IPS-18c (cell line): Measurements from ENCODE around the gene CNEP1R1.
A peak's percentile ranks its signal among the peaks of the same experiment; 100 is the strongest.
"Not testable (repeated sequence)": the region's sequence is repeated elsewhere in the genome, so short reads cannot be mapped to it uniquely, and the experiment has no call there.

ENCODE experiments used
- H3K4me3 ChIP-seq: 2 replicates; pipeline ENCODE4 v1.7.0; 2013; ENCODE audit warnings: low read depth, mild to moderate bottlenecking, low read length, moderate library complexity; ENCODE audit not compliant: insufficient read depth
- H3K9me3 ChIP-seq: one replicate; pipeline ENCODE4 v1.6.1; 2013; ENCODE audit warnings: mild to moderate bottlenecking, low read length, moderate library complexity; ENCODE audit not compliant: control insufficient read depth, insufficient read depth

The CNEP1R1 gene

DNA sequence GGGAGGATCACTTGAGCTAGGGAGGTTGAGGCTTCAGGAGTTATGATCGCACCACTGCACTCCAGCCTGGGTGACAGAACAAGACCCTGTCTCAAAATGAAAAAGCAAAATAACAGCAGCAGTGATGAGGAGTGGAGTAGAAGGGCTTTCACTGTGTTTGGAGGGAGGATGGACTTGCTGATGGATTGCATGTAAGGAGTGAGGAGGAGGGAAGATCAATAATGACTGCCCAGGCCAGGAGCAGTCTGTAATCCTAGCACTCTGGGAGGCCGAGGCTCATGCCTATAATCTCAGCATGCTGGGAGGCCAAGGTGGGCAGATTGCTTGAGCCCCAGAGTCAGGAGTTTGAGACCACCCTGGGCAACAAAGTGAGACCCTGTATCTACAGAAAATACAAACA lies 14.8 kb upstream of the CNEP1R1 start:
- Histone ChIP-seq H3K4me3 (no peak overlapping the region), H3K9me3 (no peaks in the 10 kb centered on the region)

DNA sequence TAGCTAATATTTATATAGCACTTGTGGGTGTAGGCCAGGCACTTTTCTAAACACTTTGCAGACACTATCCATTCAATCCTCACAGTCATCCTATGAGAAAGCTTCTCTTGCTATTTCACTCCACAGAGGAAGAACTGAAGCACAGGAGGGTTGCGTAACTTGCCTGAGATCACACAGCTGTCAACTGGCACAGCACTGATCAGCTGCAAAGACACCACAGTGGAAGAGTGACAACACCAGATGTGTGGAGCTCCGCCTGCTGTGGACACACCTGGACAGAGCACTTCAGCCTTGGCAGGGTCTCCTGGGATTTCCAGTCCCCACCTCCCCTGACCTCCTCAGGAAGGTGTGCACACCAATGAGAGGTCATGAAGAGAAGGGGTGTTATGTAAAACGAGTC lies 13.3 kb upstream of the CNEP1R1 start:
- H3K9me3 ChIP-seq: no peaks in the 10 kb centered on the region
- H3K4me3 ChIP-seq: no peak overlapping the region

DNA sequence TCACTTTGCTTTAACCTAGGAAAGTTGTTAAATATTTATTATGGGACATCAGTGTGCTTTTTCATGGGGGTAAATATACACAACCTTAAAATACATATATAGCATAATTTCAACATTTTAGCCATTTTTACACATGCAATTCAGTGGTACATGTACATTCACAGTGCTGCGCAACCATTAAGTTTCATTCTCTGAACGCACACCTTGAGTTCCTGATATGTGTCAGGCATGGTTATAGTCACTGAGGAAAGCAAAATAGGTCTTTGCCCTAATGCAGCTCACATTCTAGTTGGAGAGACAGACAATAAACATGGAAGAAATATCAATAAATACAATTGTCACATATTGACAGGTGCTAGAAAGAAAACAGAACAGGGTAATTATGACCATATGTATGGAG lies 12.8 kb upstream of the CNEP1R1 start:
- H3K9me3 ChIP-seq: no peaks in the 10 kb centered on the region
- no peak overlapping the region for H3K4me3 ChIP-seq

DNA sequence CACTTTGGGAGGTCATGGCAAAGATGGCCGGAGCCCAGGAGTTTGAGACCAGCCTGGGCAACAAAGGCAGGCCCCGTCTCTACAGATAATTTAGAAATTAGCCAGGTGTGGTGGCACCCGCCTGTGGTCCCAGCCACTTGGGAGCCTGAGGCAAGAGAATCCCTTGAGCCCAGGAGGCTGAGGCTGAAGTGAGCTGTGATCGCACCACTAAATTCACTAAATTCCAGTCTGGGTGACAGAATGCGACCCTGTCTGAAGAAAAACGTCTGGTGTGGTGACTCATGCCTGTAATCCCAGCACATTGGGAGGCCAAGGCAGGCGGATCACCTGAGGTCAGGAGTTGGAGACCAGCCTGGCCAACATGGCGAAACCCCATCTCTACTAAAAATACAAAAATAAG lies 10.8 kb upstream of the CNEP1R1 start:
- not testable (repeated sequence) for H3K9me3 ChIP-seq, H3K4me3 ChIP-seq

DNA sequence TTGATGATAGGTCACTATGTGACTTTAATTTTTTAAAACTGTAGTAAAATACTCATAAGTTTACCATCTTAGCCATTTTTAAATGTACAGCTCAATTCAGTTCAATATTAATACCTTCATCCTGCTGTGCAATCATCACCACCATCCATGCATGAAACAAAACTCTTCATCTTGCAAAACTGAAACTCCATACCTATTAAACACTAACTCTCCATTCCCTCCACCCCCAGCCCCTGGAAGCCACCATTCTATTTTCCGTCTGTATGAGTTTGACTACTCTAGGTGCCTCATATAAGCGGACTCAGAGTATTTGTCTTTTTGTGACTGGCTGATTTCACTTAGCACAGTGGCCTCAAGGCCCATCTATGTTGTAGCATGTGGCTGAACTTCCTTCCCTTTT lies 9.4 kb upstream of the CNEP1R1 start:
- no peaks in the 10 kb centered on the region for H3K9me3 ChIP-seq
- no peak overlapping the region for H3K4me3 ChIP-seq

DNA sequence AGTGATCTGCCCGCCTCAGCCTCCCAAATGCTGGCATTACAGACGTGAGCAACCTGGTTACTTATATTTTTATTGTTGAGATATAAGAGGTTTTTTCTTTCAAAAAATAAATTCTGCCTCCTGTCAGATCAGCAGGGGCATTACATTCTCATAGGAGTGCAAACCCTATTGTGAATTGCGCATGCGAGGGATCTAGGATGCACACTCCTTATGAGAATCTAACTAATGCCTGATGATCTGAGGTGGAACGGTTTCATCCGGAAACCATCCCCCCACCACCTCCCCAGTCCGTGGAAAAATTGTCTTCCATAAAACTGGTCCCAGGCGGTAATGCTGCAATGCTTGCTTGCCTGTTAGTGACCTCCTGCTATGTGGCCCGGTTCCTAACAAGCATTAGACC lies 7.5 kb upstream of the CNEP1R1 start:
- Histone ChIP-seq H3K4me3 (no peak overlapping the region), H3K9me3 (no peaks in the 10 kb centered on the region)

DNA sequence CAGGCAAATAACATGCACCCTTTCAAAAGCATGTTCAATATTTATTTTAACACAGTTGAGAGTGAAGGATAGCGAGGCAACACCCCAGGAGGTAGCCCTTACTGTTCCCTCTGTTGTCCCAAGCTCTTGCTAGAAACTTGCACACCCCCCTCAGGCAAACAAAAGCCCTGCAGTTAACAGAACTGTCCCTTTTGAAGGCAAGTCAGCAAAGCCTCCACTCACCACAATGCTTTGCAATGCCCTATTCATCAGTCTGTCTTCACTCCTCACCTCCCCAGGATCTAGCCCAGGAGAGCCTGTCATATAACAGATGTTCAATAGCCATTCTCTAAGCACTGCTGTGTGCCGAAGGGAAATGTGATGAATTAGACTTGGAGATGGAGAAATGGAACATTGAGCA lies 3.5 kb upstream of the CNEP1R1 start:
- H3K9me3 ChIP-seq: no peaks in the 10 kb centered on the region

DNA sequence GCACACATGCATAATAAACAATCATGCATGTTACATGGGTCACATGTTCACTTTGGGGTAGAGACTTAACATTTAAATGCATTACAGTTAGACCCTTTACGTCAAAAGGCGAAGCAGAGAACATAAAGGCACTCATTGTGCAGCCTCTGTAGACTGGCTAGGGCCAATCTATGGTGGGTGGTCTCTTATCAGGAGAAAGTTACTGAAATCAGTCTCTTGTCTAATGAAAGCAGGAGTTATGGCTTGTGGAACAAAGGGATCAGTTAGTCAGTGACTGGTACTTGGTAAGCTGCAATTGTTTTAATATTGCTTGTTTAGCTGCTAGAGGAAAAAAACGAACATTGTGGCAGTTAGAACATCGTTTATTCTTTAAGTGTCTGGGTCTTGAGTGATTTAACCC lies 1.4 kb upstream of the CNEP1R1 start:
- Histone ChIP-seq H3K4me3 (no peak overlapping the region), H3K9me3 (no peaks in the 10 kb centered on the region)

More for the DNA sequence above, 3.5 kb upstream of the CNEP1R1 start:
- H3K4me3 ChIP-seq: no peak overlapping the region

DNA sequence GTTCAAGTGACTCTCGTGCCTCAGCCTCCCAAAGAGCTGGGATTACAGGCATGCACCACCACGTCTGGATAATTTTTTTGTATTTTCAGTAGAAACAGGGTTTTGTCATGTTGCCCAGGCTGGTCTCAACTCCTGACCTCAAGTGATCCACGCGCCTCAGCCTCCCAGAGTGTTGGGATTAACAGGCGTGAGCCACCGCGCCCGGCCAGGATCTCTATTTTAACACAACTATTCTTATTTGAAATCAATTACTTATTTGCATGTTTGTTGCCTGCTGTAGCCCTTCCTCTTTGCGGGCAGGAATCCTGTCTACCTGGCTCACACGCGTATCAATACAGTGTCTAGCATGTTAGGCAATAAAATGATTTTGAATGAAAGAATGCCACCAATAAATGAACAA lies 818 bp upstream of the CNEP1R1 start:
- Histone ChIP-seq H3K9me3 (no peaks in the 10 kb centered on the region), H3K4me3 (no peak overlapping the region; the same call in 1 of the 2 replicates)

DNA sequence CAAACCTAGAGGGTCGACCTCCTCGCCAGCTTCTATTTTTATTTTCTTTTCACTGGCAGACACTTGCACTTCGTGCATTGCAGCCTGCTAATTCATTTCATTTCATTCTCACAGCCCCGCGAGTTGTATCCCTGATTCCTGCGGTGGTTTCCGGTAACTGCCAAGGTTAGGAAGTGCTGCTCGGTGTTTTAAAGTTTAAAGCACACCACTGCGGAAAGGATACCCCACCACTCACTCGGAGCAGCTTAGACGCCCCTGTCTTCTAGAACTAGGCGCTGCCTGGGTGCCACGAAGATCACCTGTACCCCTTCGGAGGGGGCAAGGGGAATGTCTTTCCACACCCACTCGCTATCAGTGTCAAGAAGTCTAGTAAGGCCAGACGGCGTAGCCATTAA lies 509 bp downstream of the CNEP1R1 start:
- H3K9me3 ChIP-seq: no peaks in the 10 kb centered on the region
- H3K4me3 ChIP-seq: peak overlapping the region; percentile 64

DNA sequence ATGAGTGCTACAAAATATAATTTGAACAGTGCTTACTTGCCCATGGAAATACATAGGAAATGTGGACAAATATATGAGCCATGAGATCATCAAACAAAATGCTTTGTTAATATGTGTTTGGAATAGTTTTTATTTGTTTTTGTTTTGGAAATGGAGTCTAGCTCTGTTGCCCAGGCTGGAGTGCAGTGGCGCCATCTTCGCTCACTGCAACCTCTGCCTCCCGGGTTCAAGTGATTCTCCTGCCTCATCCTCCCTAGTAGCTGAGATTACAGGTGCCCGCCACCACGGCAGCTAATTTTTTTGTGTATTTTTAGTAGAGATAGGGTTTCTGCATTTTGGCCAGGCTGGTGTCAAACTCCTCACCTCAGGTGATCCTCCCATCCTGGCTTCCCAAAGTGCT lies 2.8 kb downstream of the CNEP1R1 start:
- Histone ChIP-seq H3K9me3 (no peaks in the 10 kb centered on the region), H3K4me3 (no peak overlapping the region)

DNA sequence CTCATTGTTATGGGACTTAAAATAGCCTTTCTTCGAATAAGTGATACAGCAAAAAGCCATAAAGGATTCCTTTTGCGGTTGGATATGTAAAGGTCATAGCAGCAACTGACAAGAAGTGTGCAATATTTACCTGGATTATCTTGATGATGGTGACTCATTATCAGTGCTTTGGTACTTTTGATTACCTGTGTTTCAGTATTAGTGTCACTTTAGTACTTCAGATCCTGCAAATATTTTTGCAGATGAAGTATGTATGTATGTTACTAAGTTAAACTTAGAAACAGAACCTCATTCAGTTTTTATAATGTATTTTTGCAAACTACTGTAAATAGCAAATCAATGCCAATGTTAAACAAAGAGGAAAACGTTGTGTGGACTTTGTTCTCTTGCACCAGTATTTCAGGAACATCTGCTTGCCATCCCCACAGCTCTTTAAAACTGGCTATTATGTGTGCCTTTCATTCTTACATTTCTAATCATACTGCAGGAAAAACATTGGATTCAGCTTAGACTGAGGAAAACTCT lies 10.5 kb downstream of the CNEP1R1 start:
- no peak overlapping the region for H3K4me3 ChIP-seq
- no peaks in the 10 kb centered on the region for H3K9me3 ChIP-seq

DNA sequence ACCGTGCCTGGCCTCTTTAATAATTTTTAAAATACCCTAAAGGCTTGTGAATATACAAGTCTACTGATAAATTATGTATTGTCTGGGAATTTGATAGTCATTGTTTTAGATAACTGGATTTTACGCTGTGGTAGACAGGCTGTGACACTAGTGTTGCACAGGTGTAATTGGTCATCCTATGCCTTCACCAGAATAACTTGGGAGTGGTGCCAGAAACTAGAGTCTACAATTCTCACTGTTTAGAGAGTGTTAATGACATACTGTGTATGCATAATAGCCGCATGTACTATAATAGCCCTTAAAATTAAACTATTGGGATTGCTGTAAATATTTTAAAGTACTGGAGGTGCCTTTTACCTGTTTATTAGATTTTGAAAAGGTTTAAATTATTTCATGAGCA lies 11.4 kb downstream of the CNEP1R1 start:
- no peak overlapping the region for H3K4me3 ChIP-seq
- H3K9me3 ChIP-seq: no peaks in the 10 kb centered on the region

DNA sequence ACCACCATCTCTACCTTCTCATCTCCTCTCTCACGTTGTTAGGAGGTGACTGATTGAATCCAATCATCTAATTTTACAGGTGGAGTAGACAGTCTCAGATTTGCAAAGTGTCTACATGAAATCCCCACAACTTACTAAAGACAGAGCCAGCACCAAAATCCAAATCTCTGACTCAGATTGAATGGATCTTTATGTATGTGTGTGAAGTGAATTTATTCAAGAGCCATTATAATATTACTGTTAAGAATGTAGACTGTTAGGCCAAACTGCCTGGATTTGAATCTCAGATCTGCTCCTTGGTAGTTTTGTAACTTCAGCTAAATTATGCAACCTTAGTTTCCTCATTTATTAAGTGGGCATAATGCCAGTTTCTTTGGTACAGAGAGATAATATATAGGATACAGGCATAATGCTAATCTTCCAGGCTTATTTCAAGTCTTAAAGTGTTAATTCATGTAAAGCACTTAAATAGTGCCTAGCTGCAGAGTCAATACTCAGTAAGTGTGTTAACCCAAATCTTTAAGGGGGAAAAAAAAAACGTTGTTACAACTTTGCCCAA lies 12.7 kb downstream of the CNEP1R1 start:
- no peak overlapping the region for H3K4me3 ChIP-seq
- no peaks in the 10 kb centered on the region for H3K9me3 ChIP-seq

DNA sequence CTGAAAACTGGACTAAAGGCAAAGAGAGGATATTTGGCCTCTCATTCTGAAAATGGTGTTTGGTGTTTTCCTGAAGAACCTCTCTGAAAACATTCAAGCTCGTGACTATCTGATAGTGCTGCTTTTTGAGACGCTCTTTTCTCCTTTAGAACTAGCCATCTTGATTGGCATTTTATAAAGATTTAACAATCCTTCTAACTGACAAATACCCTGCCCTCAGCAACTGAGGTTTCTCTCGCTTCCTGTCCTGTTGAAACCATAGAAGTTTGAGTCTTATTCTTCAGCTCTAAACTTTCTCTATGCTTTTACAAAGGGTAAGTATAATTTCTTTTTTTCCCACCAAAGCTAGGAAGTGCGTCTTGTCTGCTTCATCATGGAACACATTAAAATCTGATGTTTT lies 13.3 kb downstream of the CNEP1R1 start:
- H3K9me3 ChIP-seq: no peaks in the 10 kb centered on the region
- H3K4me3 ChIP-seq: no peak overlapping the region

DNA sequence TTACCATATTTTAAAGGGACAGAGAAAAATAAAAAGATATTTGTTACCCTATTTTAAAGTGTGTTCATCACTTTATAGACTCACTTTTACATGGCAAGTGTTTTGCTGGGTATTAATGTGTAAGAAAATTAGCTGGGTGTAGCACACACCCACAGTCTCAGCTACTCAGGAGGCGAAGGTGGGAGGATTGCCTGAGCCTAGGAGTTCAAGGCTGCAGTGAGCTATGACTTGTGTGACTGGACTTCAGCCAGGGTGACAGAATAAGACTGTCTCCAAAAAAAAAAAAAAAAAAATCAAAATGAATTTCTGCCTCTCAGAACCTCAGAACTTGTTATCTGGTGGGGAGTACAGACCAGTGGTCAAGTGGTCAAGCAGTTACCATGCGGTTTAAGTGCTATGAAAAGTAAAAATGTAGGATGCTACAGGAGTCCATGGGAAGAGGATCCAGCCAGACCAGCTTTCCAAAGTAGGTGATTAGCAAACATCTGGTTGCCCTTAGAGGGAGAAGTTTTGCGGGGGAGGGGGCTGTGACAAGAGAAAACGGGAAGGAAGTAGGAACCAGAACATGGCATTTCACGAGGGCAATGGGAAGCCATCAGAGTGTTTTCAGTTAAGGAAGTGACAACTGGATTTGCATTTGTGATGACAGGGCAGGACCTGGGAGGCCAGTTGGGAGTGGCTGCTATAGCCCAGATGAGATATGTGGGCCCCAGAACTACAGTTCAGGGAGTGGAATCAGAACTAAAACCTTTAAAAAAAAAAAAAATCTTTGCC lies 13.9 kb downstream of the CNEP1R1 start:
- no peak overlapping the region for H3K4me3 ChIP-seq
- H3K9me3 ChIP-seq: no peaks in the 10 kb centered on the region

DNA sequence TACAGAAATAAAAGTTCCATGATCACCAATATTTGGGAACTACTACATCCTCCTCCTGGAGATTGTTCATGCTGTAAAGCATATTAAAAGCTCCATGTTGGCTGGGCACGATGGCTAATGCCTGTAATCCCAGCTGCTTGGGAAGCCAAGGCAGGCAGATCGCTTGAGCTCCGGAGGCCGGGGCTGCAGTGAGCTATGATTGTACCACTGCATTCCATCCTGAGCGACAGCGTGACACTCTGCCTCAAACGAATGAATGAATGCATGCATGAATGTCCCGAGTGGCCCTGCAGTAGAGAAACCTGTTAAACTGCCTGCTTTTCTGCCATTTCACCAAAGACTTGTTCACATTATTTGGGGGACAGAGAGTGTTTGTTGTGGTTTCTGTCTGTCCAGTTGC lies 15.0 kb downstream of the CNEP1R1 start:
- Histone ChIP-seq H3K9me3 (no peaks in the 10 kb centered on the region), H3K4me3 (no peak overlapping the region)

DNA sequence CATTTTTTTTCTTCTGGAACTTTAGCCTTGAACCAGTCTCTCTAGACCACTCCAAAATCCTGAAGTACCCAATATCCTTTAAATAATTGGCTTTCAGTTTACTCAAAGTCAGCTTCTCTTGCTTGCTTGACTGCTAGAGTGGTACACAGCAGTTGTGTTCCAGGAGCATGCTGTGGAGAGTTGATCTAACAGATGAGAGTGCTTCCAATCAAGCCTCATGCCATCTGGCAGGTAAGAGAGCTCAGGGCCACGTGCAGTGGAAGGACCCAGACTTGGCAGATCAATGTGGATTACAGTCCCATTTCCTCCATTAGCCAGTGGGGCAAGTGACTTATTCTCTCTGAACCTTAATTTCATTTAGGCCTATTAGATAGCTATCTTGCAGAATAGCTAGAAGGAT lies 15.7 kb downstream of the CNEP1R1 start:
- H3K4me3 ChIP-seq: no peak overlapping the region
- H3K9me3 ChIP-seq: no peaks in the 10 kb centered on the region

DNA sequence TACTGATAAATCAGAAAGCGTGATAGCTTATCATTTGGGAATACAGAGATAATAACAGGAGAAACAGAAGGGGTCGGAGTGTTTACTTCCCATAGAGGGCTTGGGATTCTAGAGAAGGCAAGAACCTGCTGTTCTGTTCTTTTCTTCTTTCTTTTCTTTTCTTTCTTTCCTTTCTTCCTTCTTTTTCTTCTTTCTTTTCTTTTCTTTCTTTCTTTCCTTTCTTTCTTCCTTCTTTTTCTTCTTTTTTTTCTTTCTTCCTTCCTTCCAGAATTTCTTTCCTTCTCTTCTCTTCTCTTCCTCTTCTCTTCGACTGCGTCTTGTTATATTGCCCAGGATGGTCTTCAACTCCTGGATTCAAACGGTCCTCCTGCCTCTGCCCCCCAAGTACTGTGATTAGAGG lies 18.3 kb downstream of the CNEP1R1 start:
- no peaks in the 10 kb centered on the region for H3K9me3 ChIP-seq
- no peak overlapping the region for H3K4me3 ChIP-seq
